Stomach (tissue), 9 donors: Measurements from ENCODE around the gene LRFN2. TPM values are rescaled to one million over a fixed set of nuclear protein-coding genes. Genes with fewer than 3 reads are reported as not detected.

Experiments
- DNase-seq, 2 donors: peaks; one replicate each; pipeline versions ENCODE4 v3.0.0 to v3.0.0-alpha.2; 2013 to 2019
- H3K27ac ChIP-seq, 5 donors: fragments of 200-600 bp in 4 of 5; sonication (generic) in 4 of 5; one replicate each; pipeline ENCODE4 v1.5.1; 2013 to 2019; ENCODE audit warnings: mild to moderate bottlenecking in 1 of 5, moderate library complexity in 1 of 5
- H3K27me3 ChIP-seq, 3 donors: fragments of 200-600 bp; sonication (generic); one replicate each; pipeline ENCODE4 v1.5.1; 2017 to 2019; ENCODE audit warnings: mixed run types in 1 of 3
- H3K36me3 ChIP-seq, 4 donors: fragments of 200-600 bp; sonication (generic); 1 replicate in 3 of 4; 2 replicates in 1 of 4; pipeline ENCODE4 v1.5.1; 2016 to 2019
- H3K4me1 ChIP-seq, 4 donors: fragments of 200-600 bp; sonication (generic); one replicate each; pipeline ENCODE4 v1.5.1; 2016 to 2019
- H3K4me3 ChIP-seq, 4 donors: fragments of 200-600 bp; sonication (generic) in 3 of 4; one replicate each; pipeline ENCODE4 v1.5.1; 2016 to 2019; ENCODE audit warnings: mild to moderate bottlenecking in 1 of 4
- H3K9me3 ChIP-seq, 4 donors: fragments of 200-600 bp; sonication (generic); one replicate each; pipeline ENCODE4 v1.5.1; 2016 to 2019
- EP300 ChIP-seq: sonication (generic); formaldehyde crosslinking; IDR thresholded peaks from one replicate; pipeline ENCODE4 v1.6.1; 2017; ENCODE audit warnings: antibody characterized with exemption
- POLR2A ChIP-seq, 4 donors: fragments of 450-650 bp; IDR thresholded peaks; one replicate each; pipeline ENCODE4 v1.6.1; 2016; ENCODE audit warnings: antibody characterized with exemption in 4 of 4, control low read depth in 2 of 4, mild to moderate bottlenecking in 1 of 4, moderate library complexity in 1 of 4
- POLR2AphosphoS5 ChIP-seq, 3 donors: sonication (generic); formaldehyde crosslinking; IDR thresholded peaks; one replicate each; pipeline ENCODE4 v1.6.1; 2016; ENCODE audit warnings: antibody characterized with exemption in 3 of 3
- WGBS, 5 donors: extraction: QIAGEN DNeasy Blood & Tissue Kit in 3 of 5; methylation state at CpG; one replicate each; pipeline versions ENCODE4 v1.1.5 to v1.1.7; 2013 to 2018; 5-methylcytosine and 5-hydroxymethylcytosine counted together
- intact Hi-C: fragments of 100-400 bp; cut with DNase I; formaldehyde crosslinking; loops from one replicate; pipeline ENCODE4 v1.15.1; 2023; ENCODE audit warnings: low total_unique reads
- polyA plus RNA-seq, 3 donors: library from polyadenylated mRNA; stranded (reverse); fragments of 200-250 nt; gene quantifications; one replicate each; pipeline ENCODE4 v1.2.3, GENCODE V29; 2013
- total RNA-seq, 5 donors: library from RNA; depleted of rRNA; stranded (reverse); fragments of >200 nt; gene quantifications; one replicate each; pipeline versions ENCODE4 v1.1.0 to v1.2.3, GENCODE V29; 2014 to 2016
- TF ChIP-seq, protein P1 (sequence below), 7 experiments: fragments of 450-650 bp in 4 of 7; fragments of 200-600 bp in 3 of 7; sonication (generic) in 3 of 7; IDR thresholded peaks; one replicate each; pipeline ENCODE4 v1.5.1; 2016 to 2019; ENCODE audit warnings: antibody characterized with exemption in 7 of 7, control low read depth in 2 of 7, mild to moderate bottlenecking in 1 of 7
- donor health status: healthy with polysubstance abuse.
- donor health status: Bipolar disorder and iron deficiency.
- donor health status: healthy.

The LRFN2 gene
- total and polyA plus RNA-seq, 8 donors = 0.10 TPM; not detected in 7

- peaks cover 0 to 72% (median 25%) of the 10 kb centered on the region in 3 donors for H3K27me3 ChIP-seq
Observed at GRCh38 chr6:40588480-40588879, 1.3 kb upstream of the LRFN2 start.

GRCh38 chr6:40588070-40588384 lies 863 bp upstream of the LRFN2 start:
- no peak for DNase-seq
- WGBS, 5 donors = 10 to 23% (median 13%) methylated on average over 7 to 11 of the region's 11 CpGs
- Histone ChIP-seq H3K36me3 (no peaks in the 10 kb centered on the region), H3K4me3 (peak overlapping the region; percentile 45 to 61 (median 50)), H3K4me1 (peaks cover 18 to 29% (median 25%) of the 10 kb centered on the region in 4 donors), H3K9me3 (no peaks in the 10 kb centered on the region), H3K27ac (peak overlapping the region in 3 of 5 donors; percentile 64 to 78 (median 78)), H3K27me3 (peaks cover 0 to 73% (median 25%) of the 10 kb centered on the region in 3 donors)
- intact Hi-C loops = loop anchor here (10.0 kb wide), 1 partner anchor 253 kb away; no protein-coding TSS in a partner anchor
- no peak for TF ChIP-seq POLR2A (IDR thresholded peaks at IDR 0.05)
- no peak for TF ChIP-seq POLR2AphosphoS5 (IDR thresholded peaks at IDR 0.05)
- TF ChIP-seq, protein P1, sequence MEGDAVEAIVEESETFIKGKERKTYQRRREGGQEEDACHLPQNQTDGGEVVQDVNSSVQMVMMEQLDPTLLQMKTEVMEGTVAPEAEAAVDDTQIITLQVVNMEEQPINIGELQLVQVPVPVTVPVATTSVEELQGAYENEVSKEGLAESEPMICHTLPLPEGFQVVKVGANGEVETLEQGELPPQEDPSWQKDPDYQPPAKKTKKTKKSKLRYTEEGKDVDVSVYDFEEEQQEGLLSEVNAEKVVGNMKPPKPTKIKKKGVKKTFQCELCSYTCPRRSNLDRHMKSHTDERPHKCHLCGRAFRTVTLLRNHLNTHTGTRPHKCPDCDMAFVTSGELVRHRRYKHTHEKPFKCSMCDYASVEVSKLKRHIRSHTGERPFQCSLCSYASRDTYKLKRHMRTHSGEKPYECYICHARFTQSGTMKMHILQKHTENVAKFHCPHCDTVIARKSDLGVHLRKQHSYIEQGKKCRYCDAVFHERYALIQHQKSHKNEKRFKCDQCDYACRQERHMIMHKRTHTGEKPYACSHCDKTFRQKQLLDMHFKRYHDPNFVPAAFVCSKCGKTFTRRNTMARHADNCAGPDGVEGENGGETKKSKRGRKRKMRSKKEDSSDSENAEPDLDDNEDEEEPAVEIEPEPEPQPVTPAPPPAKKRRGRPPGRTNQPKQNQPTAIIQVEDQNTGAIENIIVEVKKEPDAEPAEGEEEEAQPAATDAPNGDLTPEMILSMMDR (IDR thresholded peaks at IDR 0.05) = peak in 3 of 7 experiments; percentile 1 to 2 (median 2)
- no peak for TF ChIP-seq EP300

More at GRCh38 chr6:40588480-40588879, 1.3 kb upstream of the LRFN2 start:
- no peak overlapping the region for H3K4me3 ChIP-seq
- 61 to 76% (median 67%) methylated on average over 4 to 7 of the region's 7 CpGs for WGBS, 5 donors
- H3K4me1 ChIP-seq = peaks cover 18 to 29% (median 25%) of the 10 kb centered on the region in 4 donors
- no peaks in the 10 kb centered on the region for H3K36me3 ChIP-seq
- intact Hi-C loops = loop anchor here (10.0 kb wide), 1 partner anchor 254 kb away; no protein-coding TSS in a partner anchor
- no peak for TF ChIP-seq POLR2AphosphoS5 (IDR thresholded peaks at IDR 0.05)
- H3K27ac ChIP-seq = no peak overlapping the region
- peak in 1 of 2 donors; percentile 13 for DNase-seq
- H3K9me3 ChIP-seq = no peaks in the 10 kb centered on the region

DNA sequence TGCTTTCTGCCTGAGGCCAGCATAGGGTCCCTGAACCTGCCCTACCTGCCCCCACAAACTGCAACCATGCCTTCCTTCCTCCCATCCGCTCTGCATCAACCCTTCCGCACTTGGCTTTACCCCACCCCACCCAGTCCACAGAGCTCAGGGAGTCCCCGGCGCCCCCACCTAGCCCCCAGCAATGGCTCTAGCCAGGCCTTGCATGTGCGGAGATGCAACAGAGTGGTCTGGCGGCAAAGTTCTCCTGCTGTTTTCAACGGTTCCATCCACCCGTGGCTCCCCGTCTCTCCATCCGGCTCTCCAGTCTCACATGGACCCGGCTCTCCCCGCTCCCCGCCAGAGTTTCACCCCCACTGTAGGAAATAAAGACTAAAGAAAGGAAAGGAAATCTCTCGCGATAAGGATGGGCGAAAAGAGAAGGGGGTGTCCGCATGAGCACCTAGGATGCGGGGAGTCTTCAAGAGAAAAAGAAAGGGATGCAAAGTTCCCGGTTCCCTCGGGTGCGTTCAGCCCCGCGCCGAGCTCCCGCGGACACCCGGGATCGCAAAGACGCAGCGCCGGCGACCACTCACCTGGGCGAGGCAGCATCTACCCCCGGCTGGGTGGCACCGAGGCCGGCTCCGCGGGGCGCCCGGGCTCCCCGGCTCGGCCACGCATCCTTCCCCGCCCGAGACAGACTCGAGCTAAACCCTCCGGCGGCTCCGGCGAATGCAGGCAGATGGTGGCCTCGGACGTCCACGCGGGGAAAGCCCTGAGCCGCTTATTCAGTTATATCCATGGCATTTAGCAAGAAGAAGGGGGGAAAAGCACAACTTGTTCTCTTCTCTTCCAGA lies 579 bp downstream of the LRFN2 start:
- Histone ChIP-seq H3K36me3 (no peaks in the 10 kb centered on the region), H3K4me3 (peak overlapping the region; percentile 45 to 61 (median 50)), H3K27ac (no peak overlapping the region), H3K27me3 (peaks cover 0 to 73% (median 25%) of the 10 kb centered on the region in 3 donors), H3K4me1 (peaks cover 18 to 29% (median 25%) of the 10 kb centered on the region in 4 donors), H3K9me3 (no peaks in the 10 kb centered on the region)
- peak; percentile 28 to 44 for DNase-seq
- intact Hi-C loops = loop anchor here (10.0 kb wide), 1 partner anchor 252 kb away; no protein-coding TSS in a partner anchor
- TF ChIP-seq POLR2AphosphoS5 (IDR thresholded peaks at IDR 0.05) = no peak
- TF ChIP-seq POLR2A (IDR thresholded peaks at IDR 0.05) = no peak
- WGBS, 5 donors = 4 to 9% (median 5%) methylated on average over 47 to 55 of the region's 55 CpGs

GRCh38 chr6:40585651-40586269 lies 1.4 kb downstream of the LRFN2 start:
- TF ChIP-seq, protein P1 (IDR thresholded peaks at IDR 0.05) = no peak
- TF ChIP-seq EP300 = no peak
- no peak for TF ChIP-seq POLR2AphosphoS5 (IDR thresholded peaks at IDR 0.05)
- TF ChIP-seq POLR2A (IDR thresholded peaks at IDR 0.05) = no peak
- intact Hi-C loops = loop anchor here (10.0 kb wide), 1 partner anchor 251 kb away; no protein-coding TSS in a partner anchor
- WGBS, 5 donors = 45 to 50% (median 46%) methylated on average over 11 of the region's 11 CpGs
- peaks cover 0 to 67% (median 25%) of the 10 kb centered on the region in 3 donors for H3K27me3 ChIP-seq
- H3K4me1 ChIP-seq = peaks cover 18 to 29% (median 25%) of the 10 kb centered on the region in 4 donors
- H3K9me3 ChIP-seq = no peaks in the 10 kb centered on the region
- no peaks in the 10 kb centered on the region for H3K36me3 ChIP-seq
- H3K27ac ChIP-seq = no peak overlapping the region
- DNase-seq = peak in 1 of 2 donors; percentile 32
- H3K4me3 ChIP-seq = peak overlapping the region in 2 of 4 donors; percentile 51 to 61

- peaks cover 18 to 29% (median 25%) of the 10 kb centered on the region in 4 donors for H3K4me1 ChIP-seq
- WGBS, 5 donors = 55 to 77% (median 69%) methylated on average over 3 to 4 of the region's 4 CpGs
- no peak for DNase-seq
- no peaks in the 10 kb centered on the region for H3K9me3 ChIP-seq
- H3K4me3 ChIP-seq = no peak overlapping the region
- H3K27me3 ChIP-seq = peaks cover 0 to 62% (median 25%) of the 10 kb centered on the region in 3 donors
- no peak overlapping the region for H3K27ac ChIP-seq
- intact Hi-C loops = loop anchor here (10.0 kb wide), 1 partner anchor 250 kb away; no protein-coding TSS in a partner anchor
- no peaks in the 10 kb centered on the region for H3K36me3 ChIP-seq
- no peak for TF ChIP-seq POLR2AphosphoS5 (IDR thresholded peaks at IDR 0.05)
- no peak for TF ChIP-seq POLR2A (IDR thresholded peaks at IDR 0.05)
Observed at GRCh38 chr6:40585223-40585622, 1.9 kb downstream of the LRFN2 start.
